ENCODE results near the gene MB21D2. TPM values are rescaled to one million over a fixed set of nuclear protein-coding genes. Genes with fewer than 3 reads are reported as not detected.

The MB21D2 gene
- total RNA-seq, 1 donor from 2014 or later, result 15.1 TPM

GRCh38 chr3:192817506-192817905, 100.2 kb downstream of the MB21D2 start:
- Histone ChIP-seq H3K79me2 (ENCODE audit: low read depth) (peaks cover 4% of the 10 kb centered on the region), H3K4me2 (no peak overlapping the region), H2AFZ (replicated peaks) (no peak overlapping the region), H3K36me3 (no peaks in the 10 kb centered on the region), H3K4me1 (no peaks in the 10 kb centered on the region), H3K9ac (no peak overlapping the region), H3F3A (ENCODE audit: low read depth) (no peaks in the 10 kb centered on the region), H3K27ac (no peak overlapping the region), H3K4me3 (no peak overlapping the region), H3K9me3 (ENCODE audit: low read depth) (no peaks in the 10 kb centered on the region), H4K20me1 (ENCODE audit: low read depth) (no peaks in the 10 kb centered on the region), H3K27me3 (no peaks in the 10 kb centered on the region)
- TF ChIP-seq CTCF (IDR thresholded peaks at IDR 0.05), result no peak
- Mint-ChIP-seq H3K4me1 (peaks cover 8% of the 10 kb centered on the region), H3K27ac (no peak overlapping the region), H3K36me3 (no peaks in the 10 kb centered on the region), H3K9me3 (no peaks in the 10 kb centered on the region), H3K27me3 (ENCODE audit: insufficient read depth, low read depth) (no peaks in the 10 kb centered on the region), H3K4me3 (no peak overlapping the region)
- DNase-seq (ENCODE audit: low spot score), result no peak

- Histone ChIP-seq H3K4me1 (no peaks in the 10 kb centered on the region), H3K4me2 (no peak overlapping the region), H3K79me2 (ENCODE audit: low read depth) (peaks cover 4% of the 10 kb centered on the region), H4K20me1 (ENCODE audit: low read depth) (no peaks in the 10 kb centered on the region), H3F3A (ENCODE audit: low read depth) (no peaks in the 10 kb centered on the region), H3K9me3 (ENCODE audit: low read depth) (no peaks in the 10 kb centered on the region), H3K4me3 (no peak overlapping the region), H3K36me3 (no peaks in the 10 kb centered on the region), H3K9ac (no peak overlapping the region), H3K27ac (no peak overlapping the region), H2AFZ (replicated peaks) (no peak overlapping the region), H3K27me3 (no peaks in the 10 kb centered on the region)
- Mint-ChIP-seq H3K4me1 (peaks cover 8% of the 10 kb centered on the region), H3K36me3 (no peaks in the 10 kb centered on the region), H3K27me3 (ENCODE audit: insufficient read depth, low read depth) (no peaks in the 10 kb centered on the region), H3K9me3 (no peaks in the 10 kb centered on the region), H3K27ac (no peak overlapping the region), H3K4me3 (no peak overlapping the region)
- no peak for DNase-seq (ENCODE audit: low spot score)
- no peak for TF ChIP-seq EZH2phosphoT487 (IDR thresholded peaks at IDR 0.05)
- no peak for TF ChIP-seq EZH2 (IDR thresholded peaks at IDR 0.05)
- TF ChIP-seq CTCF (IDR thresholded peaks at IDR 0.05), result no peak
Measured at GRCh38 chr3:192817053-192817452, 100.6 kb downstream of the MB21D2 start.

GRCh38 chr3:192816351-192816750, 101.3 kb downstream of the MB21D2 start:
- H2AFZ ChIP-seq (replicated peaks), result no peak overlapping the region
- H3K36me3 Mint-ChIP-seq, result no peaks in the 10 kb centered on the region
- no peaks in the 10 kb centered on the region for H3K27me3 Mint-ChIP-seq (ENCODE audit: insufficient read depth, low read depth)
- H3K9me3 ChIP-seq (ENCODE audit: low read depth), result no peaks in the 10 kb centered on the region
- H3F3A ChIP-seq (ENCODE audit: low read depth), result no peaks in the 10 kb centered on the region
- peaks cover 11% of the 10 kb centered on the region for H3K4me1 Mint-ChIP-seq
- no peaks in the 10 kb centered on the region for H4K20me1 ChIP-seq (ENCODE audit: low read depth)
- peak; percentile 84 for TF ChIP-seq CTCF (IDR thresholded peaks at IDR 0.05)
- TF ChIP-seq EZH2phosphoT487 (IDR thresholded peaks at IDR 0.05), result no peak
- H3K79me2 ChIP-seq (ENCODE audit: low read depth), result peaks cover 4% of the 10 kb centered on the region
- no peak overlapping the region for H3K4me3 Mint-ChIP-seq
- H3K36me3 ChIP-seq, result no peaks in the 10 kb centered on the region
- no peaks in the 10 kb centered on the region for H3K27me3 ChIP-seq
- H3K27ac ChIP-seq, result no peak overlapping the region
- no peak overlapping the region for H3K4me2 ChIP-seq
- H3K9me3 Mint-ChIP-seq, result no peaks in the 10 kb centered on the region
- no peak overlapping the region for H3K4me3 ChIP-seq
- DNase-seq (ENCODE audit: low spot score), result peak; percentile 55
- no peak overlapping the region for H3K9ac ChIP-seq
- H3K27ac Mint-ChIP-seq, result no peak overlapping the region
- H3K4me1 ChIP-seq, result peaks cover 7% of the 10 kb centered on the region
